Germinal center (tissue), 1 donor: ENCODE results near the gene SDR39U1.

Experiments used
- DNase-seq: peaks from one replicate; pipeline ENCODE4 v3.0.0; 2012; ENCODE audit warnings: mixed read lengths, low spot score

Gene SDR39U1

GRCh38 chr14:24441904-24442239 lies 704 bp downstream of the SDR39U1 start:
- peak; percentile 28 for DNase-seq

- no peak for DNase-seq
Measured at GRCh38 chr14:24441485-24441884, 1.1 kb downstream of the SDR39U1 start.

GRCh38 chr14:24440606-24441399 lies 1.8 kb downstream of the SDR39U1 start:
- no peak for DNase-seq

- no peak for DNase-seq
Measured at GRCh38 chr14:24439830-24440605, 2.6 kb downstream of the SDR39U1 start.

- no peak for DNase-seq
Measured at GRCh38 chr14:24439257-24439656, 3.3 kb downstream of the SDR39U1 start.

- no peak for DNase-seq
Measured at GRCh38 chr14:24438223-24439097, 4.1 kb downstream of the SDR39U1 start.

- DNase-seq = no peak
Measured at GRCh38 chr14:24437736-24438067, 4.9 kb downstream of the SDR39U1 start.

GRCh38 chr14:24437020-24437735 lies 5.4 kb downstream of the SDR39U1 start:
- no peak for DNase-seq

- DNase-seq = peak; percentile 75
Measured at GRCh38 chr14:24436355-24437019, 6.1 kb downstream of the SDR39U1 start.

GRCh38 chr14:24435998-24436354 lies 6.6 kb downstream of the SDR39U1 start:
- DNase-seq = no peak

GRCh38 chr14:24435192-24435810 lies 7.3 kb downstream of the SDR39U1 start:
- DNase-seq = no peak

GRCh38 chr14:24434676-24435075 lies 7.9 kb downstream of the SDR39U1 start:
- no peak for DNase-seq

- no peak for DNase-seq
Measured at GRCh38 chr14:24434036-24434435, 8.5 kb downstream of the SDR39U1 start.

- no peak for DNase-seq
Measured at GRCh38 chr14:24432259-24433131, 10.1 kb downstream of the SDR39U1 start.

GRCh38 chr14:24431569-24432258 lies 10.9 kb downstream of the SDR39U1 start:
- DNase-seq = peak; percentile 90

- DNase-seq = peak; percentile 82
Measured at GRCh38 chr14:24430682-24431568, 11.7 kb downstream of the SDR39U1 start.

GRCh38 chr14:24430143-24430681 lies 12.4 kb downstream of the SDR39U1 start:
- DNase-seq = peak; percentile 79
